OCI-LY1 (cell line): ENCODE measurements around the gene CD163L1.

Experiments
- CTCF ChIP-seq: fragments of 200-600 bp; sonication (generic), shearing (Covaris generic); IDR thresholded peaks from 2 replicates; pipeline ENCODE4 v1.5.1; 2017; ENCODE audit warnings: mild to moderate bottlenecking, antibody characterized with exemption, low read length, moderate library complexity, mixed read lengths
- EZH2 ChIP-seq: fragments of 200-600 bp; sonication (generic), shearing (Covaris generic); IDR thresholded peaks from 2 replicates; pipeline ENCODE4 v1.8.0; 2017; ENCODE audit warnings: borderline replicate concordance, mixed run types, mild to moderate bottlenecking, antibody characterized with exemption, low read length, moderate library complexity, mixed read lengths

- TF ChIP-seq EZH2 (no peak), CTCF (no peak)
Observed at GRCh38 chr12:7383157-7383556, 60.8 kb downstream of the CD163L1 start.
